Keratinocyte (primary cell): ENCODE measurements around the gene ANKRD31. TPM values are rescaled to one million over a fixed set of nuclear protein-coding genes. Genes with fewer than 3 reads are reported as not detected.

Experiments
- DNase-seq: peaks from one replicate; pipeline ENCODE4 v3.0.0-alpha.2; 2011; ENCODE audit warnings: low read depth, missing footprints, low spot score
- FAIRE-seq: peaks from 2 replicates; lab custom pipeline; 2011; peaks lifted over from hg19 to GRCh38; lab: Jason Lieb, UNC
- H2AFZ ChIP-seq: 2 replicates; pipeline ENCODE4 v1.6.0; 2012; ENCODE audit warnings: low read length, control low read depth, inconsistent platforms; ENCODE audit not compliant: control insufficient read depth
- H3K27ac ChIP-seq: 2 replicates; pipeline ENCODE4 v1.5.1; 2011; ENCODE audit warnings: low read length; ENCODE audit not compliant: control insufficient read depth, insufficient read depth
- H3K27me3 ChIP-seq: 3 replicates; pipeline ENCODE4 v1.6.0; 2011; ENCODE audit warnings: low read length; ENCODE audit not compliant: control insufficient read depth, insufficient read depth; ENCODE audit errors: extremely low read depth
- H3K36me3 ChIP-seq, 2 experiments: 2 replicates in 1 of 2; 3 replicates in 1 of 2; pipeline ENCODE4 v1.5.1; 2011; ENCODE audit warnings: low read length in 2 of 2, mild to moderate bottlenecking in 1 of 2; ENCODE audit not compliant: control insufficient read depth in 2 of 2, insufficient read depth in 2 of 2; ENCODE audit errors: extremely low read depth in 1 of 2
- H3K4me1 ChIP-seq: 3 replicates; pipeline ENCODE4 v1.5.1; 2011; ENCODE audit warnings: low read length; ENCODE audit not compliant: control insufficient read depth, insufficient read depth; ENCODE audit errors: extremely low read depth
- H3K4me2 ChIP-seq: 3 replicates; pipeline ENCODE4 v1.6.0; 2011; ENCODE audit warnings: low read depth, low read length; ENCODE audit not compliant: control insufficient read depth, insufficient read depth; ENCODE audit errors: extremely low read depth
- H3K4me3 ChIP-seq, 3 experiments: fragments of 200-600 bp in 1 of 3; sonication (generic) in 1 of 3; 2 replicates in 2 of 3; 3 replicates in 1 of 3; pipeline ENCODE4 v1.5.1; 2011 to 2016; ENCODE audit warnings: low read length in 3 of 3, mild to moderate bottlenecking in 3 of 3, control low read depth in 2 of 3, inconsistent platforms in 1 of 3, low read depth in 1 of 3, mixed read lengths in 1 of 3, mixed run types in 1 of 3, moderate library complexity in 1 of 3; ENCODE audit not compliant: control insufficient read depth in 2 of 3, insufficient read depth in 2 of 3; ENCODE audit errors: extremely low read depth in 1 of 3
- H3K79me2 ChIP-seq: 2 replicates; pipeline ENCODE4 v1.6.0; 2012; ENCODE audit warnings: low read length; ENCODE audit not compliant: control insufficient read depth, insufficient read depth
- H3K9ac ChIP-seq: 3 replicates; pipeline ENCODE4 v1.6.0; 2011; ENCODE audit warnings: low read length; ENCODE audit not compliant: control insufficient read depth, insufficient read depth; ENCODE audit errors: extremely low read depth
- H3K9me1 ChIP-seq: 3 replicates; pipeline ENCODE4 v1.6.0; 2011; ENCODE audit warnings: low read length; ENCODE audit not compliant: control insufficient read depth, insufficient read depth; ENCODE audit errors: extremely low read depth
- H3K9me3 ChIP-seq: 2 replicates; pipeline ENCODE4 v1.5.1; 2012; ENCODE audit warnings: low read depth, low read length; ENCODE audit not compliant: control insufficient read depth
- H4K20me1 ChIP-seq: 3 replicates; pipeline ENCODE4 v1.6.0; 2011; ENCODE audit warnings: low read length; ENCODE audit not compliant: control insufficient read depth, insufficient read depth; ENCODE audit errors: extremely low read depth
- EZH2 ChIP-seq: IDR thresholded peaks from one replicate; pipeline ENCODE4 v1.6.1; 2012; ENCODE audit warnings: inconsistent platforms, mild to moderate bottlenecking, low read length, moderate library complexity
- dilution Hi-C: fragments of 300-500 bp; cut with MboI; formaldehyde crosslinking; loops from one replicate; pipeline ENCODE4 v1.7.0; 2020; ENCODE audit warnings: low sequenced_read_pairs; ENCODE audit not compliant: extremely low pct_ligation_motif_present
- polyA plus RNA-seq, 5 experiments: library from polyadenylated mRNA; depleted of rRNA in 3 of 5; stranded (reverse) in 3 of 5; stranded (forward) in 1 of 5; unstranded in 1 of 5; fragments of >200 nt; gene quantifications; 1 replicate in 1 of 5; 2 replicates in 3 of 5; 3 replicates in 1 of 5; pipeline versions ENCODE4 v1.2.1 to v1.2.3, GENCODE V29; 2011 to 2012; ENCODE audit warnings: missing spikeins in 2 of 5, low read depth in 1 of 5, low replicate concordance in 1 of 5
- TF ChIP-seq, protein P1 (sequence below), 3 experiments: IDR thresholded peaks in 1 of 3; conservative IDR thresholded peaks in 1 of 3; optimal IDR thresholded peaks in 1 of 3; 2 replicates in 2 of 3; 3 replicates in 1 of 3; pipeline versions ENCODE3 to v1.5.1; 2011; ENCODE audit warnings: low read length in 3 of 3, mild to moderate bottlenecking in 3 of 3, moderate library complexity in 2 of 3, control low read depth in 1 of 3, inconsistent platforms in 1 of 3; ENCODE audit not compliant: insufficient read depth in 2 of 3; ENCODE audit errors: extremely low read depth in 1 of 3

ANKRD31 gene
- polyA plus RNA-seq, 1 donor (not counting 4 experiments of a cell fraction or from before 2014, with no cell fraction given), result 0.18 TPM

DNA sequence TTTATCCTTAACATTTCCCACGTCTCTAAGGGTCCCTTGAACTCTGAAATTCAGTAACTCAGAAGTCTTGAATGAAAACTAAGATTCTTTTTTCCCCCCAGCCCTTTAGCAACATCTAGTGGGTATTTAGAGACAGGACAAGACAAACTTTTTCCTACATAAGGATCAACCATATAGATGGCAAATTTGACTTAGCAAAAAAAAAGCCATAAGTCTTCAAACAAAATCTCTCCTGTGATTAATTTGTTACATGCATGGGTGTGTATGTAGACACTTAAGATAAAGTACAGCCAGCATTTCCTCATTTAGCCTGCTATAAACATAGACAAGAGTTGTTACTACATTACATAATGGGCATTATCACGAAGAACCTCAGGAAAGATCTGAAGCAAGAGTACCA, 29.1 kb upstream of the ANKRD31 start:
- dilution Hi-C loops, result no loop called here
- H2AFZ ChIP-seq, result no peak overlapping the region
- no peaks in the 10 kb centered on the region for H3K36me3 ChIP-seq
- DNase-seq (peak; percentile 11), FAIRE-seq (peak; percentile 67)
- H3K4me2 ChIP-seq, result no peak overlapping the region
- no peaks in the 10 kb centered on the region for H3K4me1 ChIP-seq
- no peaks in the 10 kb centered on the region for H3K9me1 ChIP-seq
- H4K20me1 ChIP-seq, result no peaks in the 10 kb centered on the region
- no peak overlapping the region for H3K4me3 ChIP-seq
- no peaks in the 10 kb centered on the region for H3K9me3 ChIP-seq
- H3K27ac ChIP-seq, result no peak overlapping the region
- no peaks in the 10 kb centered on the region for H3K27me3 ChIP-seq
- no peak overlapping the region for H3K9ac ChIP-seq
- TF ChIP-seq EZH2, result no peak
- TF ChIP-seq, protein P1, sequence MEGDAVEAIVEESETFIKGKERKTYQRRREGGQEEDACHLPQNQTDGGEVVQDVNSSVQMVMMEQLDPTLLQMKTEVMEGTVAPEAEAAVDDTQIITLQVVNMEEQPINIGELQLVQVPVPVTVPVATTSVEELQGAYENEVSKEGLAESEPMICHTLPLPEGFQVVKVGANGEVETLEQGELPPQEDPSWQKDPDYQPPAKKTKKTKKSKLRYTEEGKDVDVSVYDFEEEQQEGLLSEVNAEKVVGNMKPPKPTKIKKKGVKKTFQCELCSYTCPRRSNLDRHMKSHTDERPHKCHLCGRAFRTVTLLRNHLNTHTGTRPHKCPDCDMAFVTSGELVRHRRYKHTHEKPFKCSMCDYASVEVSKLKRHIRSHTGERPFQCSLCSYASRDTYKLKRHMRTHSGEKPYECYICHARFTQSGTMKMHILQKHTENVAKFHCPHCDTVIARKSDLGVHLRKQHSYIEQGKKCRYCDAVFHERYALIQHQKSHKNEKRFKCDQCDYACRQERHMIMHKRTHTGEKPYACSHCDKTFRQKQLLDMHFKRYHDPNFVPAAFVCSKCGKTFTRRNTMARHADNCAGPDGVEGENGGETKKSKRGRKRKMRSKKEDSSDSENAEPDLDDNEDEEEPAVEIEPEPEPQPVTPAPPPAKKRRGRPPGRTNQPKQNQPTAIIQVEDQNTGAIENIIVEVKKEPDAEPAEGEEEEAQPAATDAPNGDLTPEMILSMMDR (optimal IDR thresholded peaks at IDR 0.05 in 1 of 3, IDR thresholded peaks at IDR 0.05 in 1 of 3, conservative IDR thresholded peaks at IDR 0.05 in 1 of 3; ENCODE audit: extremely low read depth in 1 of 3, insufficient read depth in 2 of 3, low read length in 3 of 3), result peak in 2 of 3 experiments; percentile 53 to 63
- H3K79me2 ChIP-seq, result no peaks in the 10 kb centered on the region

DNA sequence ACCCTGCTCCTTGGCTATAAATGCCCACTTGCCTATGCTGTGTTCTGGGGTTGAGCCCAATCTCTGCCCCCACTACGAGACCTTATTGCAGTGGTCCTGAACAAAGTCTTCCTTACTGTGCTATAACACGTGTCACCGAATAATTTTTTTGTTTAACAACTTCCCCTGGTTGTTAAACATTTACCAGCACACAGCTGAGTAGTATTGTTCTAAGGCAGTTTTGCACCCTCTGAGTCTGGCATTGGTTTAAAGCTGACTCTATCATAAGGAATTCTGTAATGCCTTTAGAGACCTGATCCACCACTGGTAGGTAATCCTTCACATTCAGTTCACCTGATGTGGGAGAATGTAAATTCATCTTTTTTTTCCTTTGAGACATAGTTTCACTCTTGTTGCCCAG, 25.6 kb upstream of the ANKRD31 start:
- H3K4me2 ChIP-seq, result no peak overlapping the region

More for the DNA sequence above, 25.6 kb upstream of the ANKRD31 start:
- no peaks in the 10 kb centered on the region for H3K36me3 ChIP-seq
- H3K4me3 ChIP-seq, result no peak overlapping the region
- no peaks in the 10 kb centered on the region for H3K4me1 ChIP-seq
- FAIRE-seq (no peak), DNase-seq (no peak)
- H4K20me1 ChIP-seq, result no peaks in the 10 kb centered on the region
- H2AFZ ChIP-seq, result no peak overlapping the region
- no peaks in the 10 kb centered on the region for H3K9me1 ChIP-seq
- H3K9me3 ChIP-seq, result no peaks in the 10 kb centered on the region
- no peaks in the 10 kb centered on the region for H3K27me3 ChIP-seq
- H3K79me2 ChIP-seq, result no peaks in the 10 kb centered on the region
- TF ChIP-seq EZH2, result no peak
- TF ChIP-seq, protein P1 (optimal IDR thresholded peaks at IDR 0.05 in 1 of 3, IDR thresholded peaks at IDR 0.05 in 1 of 3, conservative IDR thresholded peaks at IDR 0.05 in 1 of 3; ENCODE audit: extremely low read depth in 1 of 3, insufficient read depth in 2 of 3, low read length in 3 of 3), result no peak
- no peak overlapping the region for H3K9ac ChIP-seq
- H3K27ac ChIP-seq, result no peak overlapping the region
- dilution Hi-C loops, result no loop called here
